ENCODE measurements around the gene C22orf31. TPM values are rescaled to one million over a fixed set of nuclear protein-coding genes. Genes with fewer than 3 reads are reported as not detected.

Gene C22orf31
- total and polyA plus RNA-seq, 2 donors (not counting 3 experiments of a cell fraction or from before 2014, with no cell fraction given), result not detected

DNA sequence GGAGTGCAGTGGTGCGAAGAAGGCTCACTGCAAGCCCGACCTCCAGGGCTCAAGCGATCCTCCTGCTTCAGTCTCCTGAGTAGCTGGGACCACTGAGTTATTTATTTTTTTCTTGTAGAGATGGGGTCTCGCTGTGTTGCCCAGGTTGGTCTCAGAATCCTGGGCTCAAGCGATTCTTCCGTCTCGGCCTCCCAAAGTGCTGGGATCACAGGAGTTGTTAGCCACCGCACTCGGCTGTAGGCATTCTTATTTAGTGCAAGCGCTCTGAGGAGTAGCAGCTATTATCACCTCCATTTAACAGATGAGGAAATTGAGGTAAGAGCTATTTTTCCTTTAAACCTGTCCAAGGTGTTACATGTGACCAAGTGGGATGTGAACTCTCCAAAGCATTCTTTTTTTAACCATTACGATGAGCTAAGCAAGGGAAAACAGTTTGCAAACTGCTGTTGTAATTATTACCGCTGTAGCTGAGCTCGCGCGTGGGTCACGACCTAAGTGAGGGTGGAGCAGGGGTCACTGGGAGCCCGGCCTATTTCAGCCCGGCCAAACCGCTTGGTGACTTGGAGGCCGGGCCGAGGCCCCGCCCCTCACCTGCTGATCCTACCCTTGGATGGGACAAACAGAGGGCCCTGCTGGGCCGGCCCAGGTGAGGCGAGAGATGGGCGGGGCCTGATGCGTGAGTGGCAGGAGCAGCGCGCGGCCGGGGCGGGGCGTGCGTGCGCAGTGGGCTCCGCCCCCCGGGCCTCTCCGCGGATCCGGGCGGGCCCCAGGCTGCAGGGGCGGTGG lies 10.8 kb upstream of the C22orf31 start:
- ChIA-PET CTCF (interaction anchor here (0.6 to 1.3 kb wide), 6 partner anchors 9 to 217 kb away, joined by 3 to 6 read pairs (median 3); no protein-coding TSS in a partner anchor), POLR2A (no interaction called here)
- Histone ChIP-seq H4K20me1 (replicated peaks; ENCODE audit: control insufficient read depth, extremely low read depth, insufficient read depth, low read length) (no peaks in the 10 kb centered on the region), H3K4me1 (ENCODE audit: control insufficient read depth, extremely low read depth, insufficient read depth, low read length) (peaks cover 8% of the 10 kb centered on the region), H3K9me3 (replicated peaks; ENCODE audit: control insufficient read depth, insufficient read depth, low read length) (no peaks in the 10 kb centered on the region), H3K27ac (ENCODE audit: insufficient read depth, low read depth, low read length) (no peak overlapping the region), H3K4me3 (replicated peaks in 1 of 3; ENCODE audit: insufficient read depth in 1 of 3, low read depth in 1 of 3, low read length in 3 of 3) (peak overlapping the region in 2 of 3 experiments; percentile 46), H3K79me2 (ENCODE audit: control insufficient read depth, insufficient read depth, low read length) (no peaks in the 10 kb centered on the region), H3K4me2 (ENCODE audit: insufficient read depth, low read length) (peak overlapping the region; percentile 76), H3K9me1 (replicated peaks; ENCODE audit: control insufficient read depth, extremely low read depth, insufficient read depth, low read length) (no peaks in the 10 kb centered on the region), H3K27me3 (ENCODE audit: control insufficient read depth in 2 of 2, insufficient read depth in 2 of 2, low read length in 2 of 2) (peaks cover 38% of the 10 kb centered on the region in 2 experiments), H3K9ac (replicated peaks; ENCODE audit: extremely low read depth, insufficient read depth, low read length) (no peak overlapping the region), H2AFZ (ENCODE audit: low read depth, low read length) (peak overlapping the region; percentile 42), H3K36me3 (ENCODE audit: control insufficient read depth in 2 of 2, extremely low read depth in 1 of 2, insufficient read depth in 2 of 2, low read length in 2 of 2) (no peaks in the 10 kb centered on the region)
- TF ChIP-seq JUN (IDR thresholded peaks at IDR 0.05; ENCODE audit: borderline replicate concordance, insufficient read depth, insufficient read length, low read depth), result no peak
- no peak for TF ChIP-seq MAX (IDR thresholded peaks at IDR 0.05; ENCODE audit: insufficient read depth, insufficient read length)
- no peak for TF ChIP-seq CTCF (IDR thresholded peaks at IDR 0.05; ENCODE audit: extremely low read depth in 1 of 2, insufficient read depth in 1 of 2, low read depth in 1 of 2, low read length in 2 of 2)
- no peak for TF ChIP-seq FOS (IDR thresholded peaks at IDR 0.05; ENCODE audit: borderline replicate concordance, insufficient read depth, low read length)
- no peak for TF ChIP-seq EZH2 (IDR thresholded peaks at IDR 0.05; ENCODE audit: borderline replicate concordance, low read depth, low read length, severe bottlenecking)
- no peak for TF ChIP-seq POLR2A (IDR thresholded peaks at IDR 0.05; ENCODE audit: low read depth, low read length)
- TF ChIP-seq GATA2 (IDR thresholded peaks at IDR 0.05; ENCODE audit: insufficient read depth, insufficient read length, low read depth, low read length), result no peak
- TF ChIP-seq MYC (IDR thresholded peaks at IDR 0.05; ENCODE audit: low read depth, low read length), result no peak
- TF ChIP-seq POLR2AphosphoS5 (IDR thresholded peaks at IDR 0.05; ENCODE audit: insufficient read depth, low read depth, low read length), result no peak
- BruUV-seq (replicated peaks), result no TSS peak
- DNase-seq (ENCODE audit: low read depth, low spot score) (peak; percentile 50), FAIRE-seq (peak; percentile 77)
- intact Hi-C loops (cut with micrococcal nuclease), result no loop called here
- dilution Hi-C loops (cut with MboI; ENCODE audit: extremely low pct_ligation_motif_present, low sequenced_read_pairs), result no loop called here
